GM18861 (cell line): ENCODE measurements around the gene MYOT.

Source experiments
- ATAC-seq: cut with Tn5 transposase; IDR thresholded peaks from one replicate; pipeline ENCODE4 v1.9.1; 2021; ENCODE audit not compliant: unreplicated experiment

MYOT gene

GRCh38 chr5:137896560-137896959, 28.9 kb downstream of the MYOT start:
- ATAC-seq: no peak

- no peak for ATAC-seq
These were observed 31.8 kb downstream of the MYOT start for GRCh38 chr5:137899493-137899892.

- no peak for ATAC-seq
These were observed 33.6 kb downstream of the MYOT start for GRCh38 chr5:137901011-137901817.

GRCh38 chr5:137902408-137903133, 34.9 kb downstream of the MYOT start:
- no peak for ATAC-seq

- ATAC-seq: no peak
These were observed 47.1 kb downstream of the MYOT start for GRCh38 chr5:137914758-137915157.

GRCh38 chr5:137916923-137917322, 49.3 kb downstream of the MYOT start:
- no peak for ATAC-seq

GRCh38 chr5:137921931-137922330, 54.3 kb downstream of the MYOT start:
- ATAC-seq: no peak

GRCh38 chr5:137923856-137924255, 56.2 kb downstream of the MYOT start:
- ATAC-seq: no peak

- ATAC-seq: no peak
These were observed 65.1 kb downstream of the MYOT start for GRCh38 chr5:137932800-137933199.

- no peak for ATAC-seq
These were observed 65.8 kb downstream of the MYOT start for GRCh38 chr5:137933491-137933911.

GRCh38 chr5:137935190-137935589, 67.5 kb downstream of the MYOT start:
- peak; percentile 40 for ATAC-seq

GRCh38 chr5:137935694-137936093, 68.0 kb downstream of the MYOT start:
- ATAC-seq: no peak
